B cell (primary cell): ENCODE data around the gene ELFN1. TPM values are rescaled to one million over a fixed set of nuclear protein-coding genes. Genes with fewer than 3 reads are reported as not detected.

Experiments used
- ATAC-seq: fragments of 200-7000 bp; cut with Tn5 transposase; one replicate; pipeline ENCODE4 v1.10.0; 2021; ENCODE audit warnings: low read depth, mild to moderate bottlenecking, moderate number of reproducible peaks, moderate library complexity
- CTCF ChIA-PET: fragments of 350-600 bp; sonication (Branson Sonifier 250); formaldehyde crosslinking; loops from one replicate; lab custom pipeline; 2021; ENCODE audit warnings: antibody characterized with exemption, inconsistent platforms; lab: Charles Lee
- POLR2A ChIA-PET: fragments of 350-600 bp; sonication (Branson Sonifier 250); formaldehyde crosslinking; loops from one replicate; lab custom pipeline; 2021; ENCODE audit warnings: antibody characterized with exemption; lab: Charles Lee
- DNase-seq: peaks from one replicate; pipeline ENCODE4 v3.0.0; 2013
- H2AFZ ChIP-seq: 2 replicates; pipeline ENCODE4 v1.6.1; 2012; ENCODE audit warnings: mild to moderate bottlenecking, low read depth, low read length; ENCODE audit not compliant: insufficient read depth, poor library complexity, severe bottlenecking
- H3K27ac ChIP-seq, 2 donors: 1 replicate in 1 of 2; 2 replicates in 1 of 2; pipeline ENCODE4 v1.5.1; 2012 to 2013; ENCODE audit warnings: low read length in 2 of 2, mild to moderate bottlenecking in 2 of 2, moderate library complexity in 1 of 2
- H3K27me3 ChIP-seq, 4 experiments: fragments of 200-600 bp in 1 of 4; sonication (generic) in 1 of 4; replicated peaks in 1 of 4; 1 replicate in 2 of 4; 2 replicates in 2 of 4; pipeline versions ENCODE4 v1.6.1 to v1.7.0; 2013 to 2016; ENCODE audit warnings: low read length in 3 of 4, mild to moderate bottlenecking in 2 of 4, mixed read lengths in 1 of 4, moderate library complexity in 1 of 4; ENCODE audit not compliant: insufficient read depth in 4 of 4, control insufficient read depth in 3 of 4; ENCODE audit errors: control extremely low read depth in 1 of 4
- H3K36me3 ChIP-seq, 2 experiments: replicated peaks in 1 of 2; 1 replicate in 1 of 2; 2 replicates in 1 of 2; pipeline versions ENCODE4 v1.6.1 to v1.7.1; 2013; ENCODE audit warnings: low read length in 1 of 2; ENCODE audit not compliant: insufficient read depth in 2 of 2, control insufficient read depth in 1 of 2; ENCODE audit errors: control extremely low read depth in 1 of 2, extremely low read depth in 1 of 2
- H3K4me1 ChIP-seq, 2 donors: fragments of 200-600 bp in 1 of 2; sonication (generic) in 1 of 2; 1 replicate in 1 of 2; 2 replicates in 1 of 2; pipeline versions ENCODE4 v1.5.1 to v1.6.1; 2013 to 2017; ENCODE audit warnings: low read length in 2 of 2; ENCODE audit not compliant: control insufficient read depth in 2 of 2, insufficient read depth in 2 of 2
- H3K4me2 ChIP-seq: replicated peaks from 2 replicates; pipeline ENCODE3; 2012; ENCODE audit warnings: mild to moderate bottlenecking, low read depth, low read length; ENCODE audit not compliant: poor library complexity, severe bottlenecking
- H3K4me3 ChIP-seq, 5 experiments: fragments of 200-600 bp in 1 of 5; sonication (generic) in 1 of 5; 1 replicate in 3 of 5; 2 replicates in 2 of 5; pipeline versions ENCODE4 v1.5.1 to v1.7.0; 2011 to 2016; ENCODE audit warnings: low read length in 4 of 5, mild to moderate bottlenecking in 4 of 5, low read depth in 2 of 5, control low read depth in 1 of 5, moderate library complexity in 1 of 5; ENCODE audit not compliant: insufficient read depth in 1 of 5; ENCODE audit errors: control extremely low read depth in 1 of 5, extremely low read depth in 1 of 5
- H3K79me2 ChIP-seq: fragments of 200-600 bp; sonication (generic); one replicate; pipeline ENCODE4 v1.6.0; 2016; ENCODE audit warnings: low read length; ENCODE audit not compliant: control insufficient read depth, insufficient read depth
- H3K9ac ChIP-seq: fragments of 200-600 bp; sonication (generic); 2 replicates; pipeline ENCODE4 v1.6.1; 2017; ENCODE audit warnings: mild to moderate bottlenecking, low read length, moderate library complexity
- H3K9me3 ChIP-seq, 3 donors: one replicate each; pipeline versions ENCODE4 v1.6.1 to v1.7.1; 2013; ENCODE audit warnings: low read length in 2 of 3; ENCODE audit not compliant: control insufficient read depth in 2 of 3, insufficient read depth in 1 of 3; ENCODE audit errors: control extremely low read depth in 1 of 3
- H4K20me1 ChIP-seq: 2 replicates; pipeline ENCODE4 v1.6.0; 2012; ENCODE audit warnings: mild to moderate bottlenecking, low read length; ENCODE audit not compliant: insufficient read depth, control insufficient read depth, poor library complexity, severe bottlenecking
- H3K27ac Mint-ChIP-seq: one replicate; pipeline ENCODE4 v1.8.0; 2021; ENCODE audit warnings: mixed read lengths
- H3K27me3 Mint-ChIP-seq: one replicate; pipeline ENCODE4 v1.8.0; 2021; ENCODE audit warnings: mixed read lengths
- H3K4me1 Mint-ChIP-seq: one replicate; pipeline ENCODE4 v1.8.0; 2021; ENCODE audit warnings: mixed read lengths
- H3K4me3 Mint-ChIP-seq: one replicate; pipeline ENCODE4 v1.8.0; 2021; ENCODE audit warnings: mixed read lengths
- H3K9me3 Mint-ChIP-seq: one replicate; pipeline ENCODE4 v1.8.0; 2022; ENCODE audit warnings: mixed read lengths; ENCODE audit not compliant: insufficient read depth
- CTCF ChIP-seq: fragments of 200-600 bp; IDR thresholded peaks from one replicate; pipeline ENCODE4 v1.8.0; 2022; ENCODE audit warnings: antibody characterized with exemption, mild to moderate bottlenecking
- EZH2 ChIP-seq: IDR thresholded peaks from 2 replicates; pipeline ENCODE4 v1.6.1; 2012; ENCODE audit warnings: borderline replicate concordance, low read depth, mild to moderate bottlenecking, moderate library complexity, low read length; ENCODE audit not compliant: insufficient read depth, poor library complexity, severe bottlenecking
- WGBS: methylation state at CpG from one replicate; pipeline ENCODE4 v1.1.5; 2013; ENCODE audit warnings: missing lambda C conversion rate; ENCODE audit not compliant: insufficient coverage; 5-methylcytosine and 5-hydroxymethylcytosine counted together
- intact Hi-C: fragments of 100-400 bp; cut with micrococcal nuclease; formaldehyde crosslinking; loops from one replicate; pipeline ENCODE4 v1.10.0; 2022
- polyA plus RNA-seq: library from polyadenylated mRNA; depleted of rRNA; stranded (reverse); fragments of >200 nt; gene quantifications from 2 replicates; pipeline ENCODE4 v1.2.3, GENCODE V29; 2012
- total RNA-seq, 2 donors: library from RNA; stranded (reverse); fragments of 120-200 nt in 1 of 2; gene quantifications; 1 replicate in 1 of 2; 2 replicates in 1 of 2; pipeline versions ENCODE4 v1.2.3 to v1.2.4, GENCODE V29; 2013 to 2022

ELFN1 gene
- total and polyA plus RNA-seq, 2 donors (not counting 1 experiment from before 2014, with no cell fraction given), result 0.12 TPM; not detected in 1

GRCh38 chr7:1681581-1681980 lies 11.5 kb downstream of the ELFN1 start:
- no peak overlapping the region for H3K9ac ChIP-seq
- TF ChIP-seq EZH2 (no peak), CTCF (no peak)
- no peak overlapping the region for H2AFZ ChIP-seq
- no peak overlapping the region for H3K4me2 ChIP-seq
- Mint-ChIP-seq H3K27me3 (peaks cover 22% of the 10 kb centered on the region), H3K4me3 (no peak overlapping the region), H3K9me3 (peaks cover 21% of the 10 kb centered on the region), H3K27ac (no peak overlapping the region), H3K4me1 (peaks cover 9% of the 10 kb centered on the region)
- H4K20me1 ChIP-seq, result no peaks in the 10 kb centered on the region
- H3K27ac ChIP-seq, result no peak overlapping the region
- intact Hi-C loops, result no loop called here
- WGBS, result 90% methylated on average over 2 of the region's 9 CpGs
- POLR2A ChIA-PET, result no interaction called here
- no peak overlapping the region for H3K4me3 ChIP-seq
- CTCF ChIA-PET, result no interaction called here
- ATAC-seq, result no peak
- no peak for DNase-seq
- peaks cover 0 to 15% (median 0%) of the 10 kb centered on the region in 4 experiments for H3K27me3 ChIP-seq
- H3K9me3 ChIP-seq, result peaks cover 5 to 46% (median 33%) of the 10 kb centered on the region in 3 donors
- peaks cover 4 to 7% of the 10 kb centered on the region in 2 donors for H3K4me1 ChIP-seq
- H3K36me3 ChIP-seq, result no peaks in the 10 kb centered on the region
- H3K79me2 ChIP-seq, result no peaks in the 10 kb centered on the region

- Histone ChIP-seq H2AFZ (no peak overlapping the region), H4K20me1 (no peaks in the 10 kb centered on the region), H3K4me1 (peaks cover 4 to 7% of the 10 kb centered on the region in 2 donors), H3K36me3 (no peaks in the 10 kb centered on the region), H3K4me3 (no peak overlapping the region), H3K4me2 (no peak overlapping the region), H3K9me3 (peaks cover 5 to 33% (median 31%) of the 10 kb centered on the region in 3 donors), H3K79me2 (no peaks in the 10 kb centered on the region), H3K9ac (no peak overlapping the region), H3K27me3 (peaks cover 0 to 3% (median 0%) of the 10 kb centered on the region in 4 experiments), H3K27ac (no peak overlapping the region)
- POLR2A ChIA-PET, result no interaction called here
- no CpG with 5 or more reads among the region's 1 CpG for WGBS
- peaks cover 25% of the 10 kb centered on the region for H3K9me3 Mint-ChIP-seq
- H3K4me3 Mint-ChIP-seq, result no peak overlapping the region
- H3K27ac Mint-ChIP-seq, result no peak overlapping the region
- ATAC-seq, result no peak
- intact Hi-C loops, result no loop called here
- DNase-seq, result no peak
- no peak for TF ChIP-seq EZH2
- no peak for TF ChIP-seq CTCF
- CTCF ChIA-PET, result no interaction called here
- H3K4me1 Mint-ChIP-seq, result peaks cover 9% of the 10 kb centered on the region
- peaks cover 32% of the 10 kb centered on the region for H3K27me3 Mint-ChIP-seq
Measured at GRCh38 chr7:1685000-1685624, 15.0 kb downstream of the ELFN1 start.
